RWPE1 (cell line): ENCODE data around the gene DNAJB2.

Source experiments
- CTCF ChIA-PET: fragments of 350-600 bp; sonication (Branson Sonifier 250); formaldehyde crosslinking; extraction: SDS; loops from one replicate; lab custom pipeline; 2021; lab: Yijun Ruan, JAX
- POLR2A ChIA-PET: fragments of 400-600 bp; formaldehyde crosslinking; extraction: SDS; loops from one replicate; lab custom pipeline; 2020; ENCODE audit warnings: antibody characterized with exemption; ENCODE audit not compliant: low non-redundant PET; lab: Yijun Ruan, JAX
- DNase-seq: peaks from one replicate; pipeline ENCODE4 v3.0.0; 2012; ENCODE audit warnings: low spot score
- H3K27ac ChIP-seq: fragments of 450-650 bp; 2 replicates; pipeline ENCODE4 v1.5.1; 2017
- CTCF ChIP-seq: fragments of 450-650 bp; conservative IDR thresholded peaks from 2 replicates; pipeline ENCODE4 v1.5.1; 2017; ENCODE audit warnings: low read depth, mild to moderate bottlenecking

The DNAJB2 gene

GRCh38 chr2:219299372-219299760 is 20.2 kb downstream of the DNAJB2 start:
- POLR2A ChIA-PET = no interaction called here
- CTCF ChIA-PET = interaction anchor here (0.5 to 2.8 kb wide), 11 partner anchors 12 to 726 kb away, joined by 3 to 15 read pairs (median 3); partner anchors contain the start of genes ANKZF1, ATG9A, DNAJB2 and TUBA4A
- no peak for DNase-seq
- no peak overlapping the region for H3K27ac ChIP-seq
- no peak for TF ChIP-seq CTCF

DNA sequence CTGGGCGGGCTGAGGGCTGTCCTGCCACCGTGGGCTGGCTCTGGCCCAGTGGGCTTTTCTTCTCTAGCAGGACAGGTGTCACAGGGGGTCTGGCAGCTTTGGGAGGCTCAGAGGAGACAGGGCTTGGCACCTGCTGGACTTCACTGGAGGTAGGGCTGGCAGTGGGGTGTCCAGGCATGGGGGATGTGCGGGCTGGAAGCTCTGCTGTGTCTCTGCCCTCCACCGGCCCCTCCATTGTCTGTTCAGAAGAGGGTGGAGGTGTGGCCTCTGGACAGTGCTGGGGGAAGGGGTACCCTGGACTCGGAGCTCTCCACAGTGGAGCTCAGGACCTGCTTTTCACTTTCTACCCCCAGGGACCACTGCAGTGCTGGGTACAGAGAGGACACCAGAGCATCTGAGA is 20.9 kb downstream of the DNAJB2 start:
- no peak overlapping the region for H3K27ac ChIP-seq
- TF ChIP-seq CTCF = no peak
- POLR2A ChIA-PET = no interaction called here
- no peak for DNase-seq
- CTCF ChIA-PET = interaction anchor here (1.0 to 2.8 kb wide), 5 partner anchors 12 to 292 kb away, joined by 3 to 15 read pairs (median 5); partner anchors contain the start of genes ANKZF1, ATG9A and DNAJB2

DNA sequence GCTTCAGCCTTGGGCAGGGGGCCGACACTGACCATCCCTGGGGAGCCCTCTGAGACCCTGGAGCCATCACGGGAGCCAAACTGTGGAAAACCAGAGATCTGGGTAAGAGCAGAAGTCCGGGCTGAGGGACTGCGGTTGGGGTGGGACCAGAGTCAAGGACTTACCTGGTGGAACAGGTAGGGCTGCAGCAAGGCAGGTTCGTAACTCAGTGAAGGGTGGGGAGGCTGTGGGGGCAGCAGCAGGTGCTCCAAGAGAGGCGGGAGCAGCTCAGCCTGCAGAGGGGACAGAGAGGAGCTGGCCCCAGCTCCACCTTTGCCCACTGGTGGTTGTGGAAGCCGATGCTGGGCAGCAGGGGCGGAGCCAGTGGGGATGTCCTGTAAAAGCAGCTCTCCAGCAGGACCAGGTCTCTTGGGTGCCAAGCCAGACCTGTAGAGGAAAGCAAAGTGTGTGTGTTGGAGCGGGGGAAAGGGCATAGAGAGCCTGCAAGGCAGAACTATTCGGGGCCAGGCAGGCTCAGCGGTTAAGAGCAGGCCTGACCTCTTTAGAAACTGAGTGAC is 23.3 kb downstream of the DNAJB2 start:
- ChIA-PET POLR2A (no interaction called here), CTCF (interaction anchor here (0.6 kb wide), 1 partner anchor 306 kb away, joined by 5 read pairs; no protein-coding TSS in a partner anchor)
- TF ChIP-seq CTCF = no peak
- no peak overlapping the region for H3K27ac ChIP-seq
- no peak for DNase-seq

- no peak for TF ChIP-seq CTCF
- ChIA-PET CTCF (interaction anchor here (0.6 to 0.7 kb wide), 2 partner anchors 196 to 1075 kb away, joined by 3 to 4 read pairs; no protein-coding TSS in a partner anchor), POLR2A (no interaction called here)
- no peak overlapping the region for H3K27ac ChIP-seq
- DNase-seq = no peak
Measured at GRCh38 chr2:219304223-219304622, 25.1 kb downstream of the DNAJB2 start.

GRCh38 chr2:219306047-219306446 is 26.9 kb downstream of the DNAJB2 start:
- no peak for DNase-seq
- no peak for TF ChIP-seq CTCF
- CTCF ChIA-PET = no interaction called here
- no peak overlapping the region for H3K27ac ChIP-seq
- POLR2A ChIA-PET = no interaction called here

DNA sequence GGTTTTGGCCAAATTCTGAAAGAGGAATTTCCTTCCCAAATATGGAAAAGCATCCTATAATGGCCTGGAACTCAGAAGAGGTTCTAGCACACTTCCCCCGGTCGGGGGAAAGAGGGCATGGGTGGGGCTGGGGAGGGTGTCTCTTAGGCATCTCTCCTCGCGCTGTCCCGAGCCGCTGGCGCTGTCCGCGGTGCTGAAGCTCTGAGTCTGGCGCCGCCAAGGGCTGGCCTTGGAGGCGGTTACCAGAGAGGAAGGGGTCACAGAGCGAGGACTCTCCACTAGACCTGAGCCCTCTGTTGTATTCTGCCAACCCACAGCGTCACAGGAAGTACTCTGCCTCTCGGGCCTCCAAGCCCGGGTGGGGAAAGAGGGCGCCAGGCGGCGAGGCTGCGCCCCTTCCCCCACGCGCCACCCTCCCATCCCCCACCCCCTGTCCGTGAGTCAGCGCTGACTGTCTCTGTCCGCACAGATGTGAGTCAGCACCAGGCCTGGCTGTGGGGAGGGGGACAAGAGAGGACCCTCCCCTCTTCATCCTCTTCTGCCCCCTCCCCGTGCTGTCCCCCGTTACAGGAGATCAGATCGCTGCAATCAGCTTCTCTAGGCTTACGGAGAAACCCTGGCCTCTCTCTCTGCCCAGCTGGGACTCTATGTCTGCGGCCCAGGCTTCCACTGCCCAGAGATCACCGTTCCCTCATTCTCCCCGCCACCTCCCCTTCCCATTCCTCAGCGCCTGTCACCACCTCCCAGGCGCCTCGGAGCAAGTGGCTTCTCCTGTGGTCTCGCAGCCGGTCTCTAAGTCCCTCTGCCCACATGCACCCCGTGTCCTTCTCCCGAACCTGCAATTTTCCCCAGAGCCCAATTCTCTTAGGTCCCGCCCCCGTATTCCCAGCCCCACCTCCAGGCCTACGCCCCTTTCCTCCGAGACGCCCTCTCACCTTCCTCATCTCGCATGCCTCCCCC is 29.3 kb downstream of the DNAJB2 start:
- no peak for TF ChIP-seq CTCF
- H3K27ac ChIP-seq = no peak overlapping the region
- CTCF ChIA-PET = interaction anchor here (1.1 kb wide), 1 partner anchor 279 kb away, joined by 6 read pairs; no protein-coding TSS in a partner anchor
- POLR2A ChIA-PET = interaction anchor here (0.7 to 1.0 kb wide), 2 partner anchors 27 to 132 kb away, joined by 3 read pairs; partner anchors contain the start of gene CNPPD1
- DNase-seq = peak; percentile 74
